PC-9 (cell line): ENCODE results near the gene CTAGE1.

Experiments used
- CTCF ChIP-seq: fragments of 200-600 bp; sonication (generic); conservative IDR thresholded peaks from 2 replicates; pipeline ENCODE4 v1.6.1; 2017; ENCODE audit warnings: mixed run types, antibody characterized with exemption, mild to moderate bottlenecking, moderate library complexity
- EZH2 ChIP-seq: fragments of 200-600 bp; sonication (generic); IDR thresholded peaks from 2 replicates; pipeline ENCODE4 v1.8.0; 2017; ENCODE audit warnings: antibody characterized with exemption, low read depth

GRCh38 chr18:22370414-22370813 lies 47.3 kb downstream of the CTAGE1 start:
- TF ChIP-seq CTCF (no peak), EZH2 (no peak)
